NCI-H1092 (cell line): ENCODE results near the gene CD46.

Experiments used
- DNase-seq: peaks from one replicate; lab custom pipeline; 2025; lab: John Stamatoyannopoulos, UW

The CD46 gene

DNA sequence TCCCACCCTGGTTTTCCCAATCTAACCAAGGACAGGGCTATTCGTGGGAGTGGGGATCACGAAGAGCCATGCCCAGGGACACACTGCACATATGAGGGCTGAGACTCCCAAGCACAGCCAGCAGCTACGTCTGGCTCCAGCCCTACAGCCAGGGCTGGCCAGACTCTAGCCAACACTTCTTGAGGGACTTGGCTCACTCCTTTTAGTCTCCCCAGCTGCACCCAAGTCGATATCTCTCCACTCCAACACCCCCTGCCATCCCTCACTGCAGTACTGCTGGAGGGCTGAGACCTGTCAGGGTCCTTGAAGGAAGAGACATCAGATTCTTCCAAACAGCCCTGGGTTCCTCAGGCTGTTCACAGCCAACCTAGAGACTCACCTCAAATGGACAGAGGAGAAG is 62.6 kb downstream of the CD46 start:
- no peak for DNase-seq

- DNase-seq: no peak
Observed at GRCh38 chr1:207815466-207815865, 63.6 kb downstream of the CD46 start.

DNA sequence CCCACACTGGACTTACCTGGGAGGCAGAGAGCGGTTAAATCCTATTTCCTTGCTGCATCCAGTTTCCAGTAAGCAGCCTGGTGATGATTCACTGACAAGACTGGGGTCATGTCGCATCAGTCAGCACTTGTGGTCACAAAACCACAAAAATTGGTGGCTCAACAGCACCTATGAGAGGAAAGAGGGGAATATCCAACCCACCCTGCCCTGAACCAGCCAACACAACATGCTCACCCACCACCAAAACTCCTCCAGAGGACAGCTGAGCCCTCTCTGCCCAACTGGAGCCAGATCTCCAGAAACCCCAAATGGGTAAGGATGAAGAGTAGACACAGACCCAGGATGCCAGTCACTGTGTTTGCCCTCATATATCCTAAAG is 64.0 kb downstream of the CD46 start:
- DNase-seq: no peak

DNA sequence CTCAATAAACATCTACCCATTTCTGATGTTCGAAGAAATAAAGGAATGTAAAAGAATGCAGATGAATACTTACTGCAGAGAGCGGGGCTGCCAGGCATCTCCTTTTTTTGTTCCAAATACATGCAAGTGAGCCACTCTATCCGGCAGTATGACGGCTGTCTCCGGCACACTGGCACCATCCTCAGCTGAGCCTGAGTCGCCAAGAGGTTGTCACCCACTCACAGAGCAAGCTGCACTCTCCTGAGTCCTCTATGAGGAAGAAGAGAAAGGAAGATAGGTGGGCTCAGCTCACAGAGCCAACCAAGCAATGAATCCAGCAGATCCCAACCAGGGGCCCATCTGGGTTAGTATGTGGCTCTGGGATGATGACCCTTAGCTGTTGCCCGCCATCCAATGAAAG is 65.3 kb downstream of the CD46 start:
- DNase-seq: no peak

- DNase-seq: no peak
Observed at GRCh38 chr1:207817778-207818751, 66.2 kb downstream of the CD46 start.

DNA sequence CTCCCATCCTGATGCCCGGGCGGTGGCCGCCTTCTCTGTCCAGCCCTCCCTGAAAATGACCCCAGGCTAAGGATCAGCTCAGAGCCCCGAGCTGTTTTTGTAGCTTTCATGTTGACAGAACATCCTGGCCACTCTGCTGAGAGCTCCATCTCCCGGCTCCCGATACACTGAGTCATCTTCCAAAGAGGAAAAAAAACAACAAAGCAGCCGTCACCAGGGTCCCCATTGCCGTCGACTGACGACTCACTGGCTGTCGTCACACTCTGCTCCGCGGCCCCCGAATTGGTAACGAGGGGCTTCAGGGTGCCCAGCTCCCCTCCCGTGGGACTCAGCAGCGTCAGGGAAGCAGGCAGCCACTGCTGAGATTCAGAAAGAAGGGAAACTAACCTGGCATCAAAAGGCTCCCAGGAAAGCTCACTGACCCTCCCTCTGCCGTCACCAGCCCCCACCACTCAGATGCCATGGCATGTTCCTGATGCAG is 67.2 kb downstream of the CD46 start:
- DNase-seq: no peak

DNA sequence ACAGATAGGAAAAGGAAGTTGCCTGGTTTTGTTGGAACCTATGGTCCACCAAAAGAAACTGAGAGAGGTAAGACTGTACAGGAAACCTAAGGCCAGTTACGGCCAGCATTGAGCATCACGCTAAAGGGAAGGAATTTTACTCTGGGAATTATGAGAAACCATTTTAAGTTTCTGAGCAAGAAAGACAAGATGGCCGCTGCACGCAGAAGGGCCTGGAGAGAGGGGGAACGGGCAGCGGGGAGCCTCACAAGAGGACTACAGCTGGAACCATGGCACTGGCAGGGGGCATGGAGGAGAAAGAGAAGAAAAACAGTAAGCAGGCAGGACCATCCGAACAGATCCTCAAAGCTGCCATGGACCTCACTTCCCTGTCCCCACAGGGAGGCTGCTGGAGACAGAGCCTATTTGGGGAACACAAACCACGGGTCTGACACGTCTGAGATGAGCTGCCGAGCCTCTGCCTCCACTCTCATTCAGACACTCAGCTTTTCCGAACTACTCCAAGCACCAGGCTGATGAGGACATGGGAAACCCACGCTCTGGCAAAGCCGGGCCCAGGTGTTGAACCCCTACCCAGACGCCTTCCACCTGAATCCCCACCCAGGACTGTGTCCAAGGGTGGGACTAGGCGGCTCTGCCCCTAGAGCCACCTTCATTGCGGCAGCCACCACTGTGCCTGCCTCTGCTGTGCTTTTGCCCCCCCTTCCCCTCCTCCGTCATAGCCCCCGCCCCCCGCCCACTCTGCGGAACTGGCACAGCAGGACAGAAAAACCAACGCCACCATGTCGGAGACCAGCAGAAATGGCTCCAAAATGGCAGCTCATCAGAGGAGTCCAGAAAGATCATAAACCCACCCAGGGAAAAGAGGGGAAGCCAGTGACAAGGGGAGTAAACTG is 69.0 kb downstream of the CD46 start:
- DNase-seq: no peak

DNA sequence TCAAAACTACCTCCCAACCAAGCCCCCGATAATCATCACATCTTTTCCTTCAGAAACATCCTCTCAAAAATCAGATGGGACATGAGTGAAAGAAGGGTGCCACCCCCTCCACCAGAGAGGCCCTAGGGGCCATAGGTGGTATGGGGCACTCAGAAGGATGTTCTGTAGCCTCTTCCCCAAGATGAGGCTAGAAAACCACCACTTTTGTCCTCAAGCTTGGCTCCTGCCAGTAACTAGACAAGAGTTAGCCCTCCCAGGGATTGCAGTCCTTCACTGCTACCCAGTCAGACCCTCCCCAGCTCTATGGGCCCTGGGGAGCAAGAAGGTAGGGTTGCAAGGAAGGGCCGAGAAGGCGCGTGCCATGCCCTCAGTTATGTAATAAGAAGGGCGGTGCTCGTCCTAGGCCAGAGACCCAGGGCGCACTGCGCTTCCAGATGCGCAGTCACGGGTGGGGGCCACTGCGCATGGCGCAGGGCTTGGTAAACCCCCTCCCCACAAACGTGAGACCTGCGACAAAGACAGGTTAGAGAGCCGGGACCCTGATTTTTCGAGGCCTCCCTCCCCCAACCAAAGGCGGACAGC is 69.7 kb downstream of the CD46 start:
- DNase-seq: no peak

DNA sequence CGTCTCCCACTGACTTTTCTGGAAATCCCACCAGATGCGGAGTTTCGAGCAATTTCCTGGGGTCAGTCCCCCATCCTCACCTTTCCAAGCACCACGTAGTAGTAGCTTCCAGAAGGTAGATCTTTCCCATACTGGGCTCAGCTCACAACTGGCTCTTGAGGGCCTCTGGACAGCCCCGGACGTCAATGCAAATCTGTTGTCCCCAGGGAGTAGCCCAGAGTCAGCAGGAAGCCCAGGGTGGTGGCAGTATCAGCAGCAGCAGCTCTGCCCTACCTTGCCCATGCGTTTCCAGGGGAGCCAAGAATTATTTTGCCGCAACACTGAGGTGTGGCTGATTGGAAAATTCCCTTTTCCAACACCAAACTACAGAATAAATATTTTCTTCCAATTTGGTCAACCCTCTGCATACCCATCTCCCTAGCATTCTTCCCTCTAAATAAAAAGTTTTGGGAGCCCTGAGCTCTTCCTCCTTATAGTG is 70.3 kb downstream of the CD46 start:
- DNase-seq: no peak

- DNase-seq: peak; percentile 44
Observed at GRCh38 chr1:207822602-207823451, 71.0 kb downstream of the CD46 start.

GRCh38 chr1:207823531-207823879 is 71.7 kb downstream of the CD46 start:
- DNase-seq: no peak

DNA sequence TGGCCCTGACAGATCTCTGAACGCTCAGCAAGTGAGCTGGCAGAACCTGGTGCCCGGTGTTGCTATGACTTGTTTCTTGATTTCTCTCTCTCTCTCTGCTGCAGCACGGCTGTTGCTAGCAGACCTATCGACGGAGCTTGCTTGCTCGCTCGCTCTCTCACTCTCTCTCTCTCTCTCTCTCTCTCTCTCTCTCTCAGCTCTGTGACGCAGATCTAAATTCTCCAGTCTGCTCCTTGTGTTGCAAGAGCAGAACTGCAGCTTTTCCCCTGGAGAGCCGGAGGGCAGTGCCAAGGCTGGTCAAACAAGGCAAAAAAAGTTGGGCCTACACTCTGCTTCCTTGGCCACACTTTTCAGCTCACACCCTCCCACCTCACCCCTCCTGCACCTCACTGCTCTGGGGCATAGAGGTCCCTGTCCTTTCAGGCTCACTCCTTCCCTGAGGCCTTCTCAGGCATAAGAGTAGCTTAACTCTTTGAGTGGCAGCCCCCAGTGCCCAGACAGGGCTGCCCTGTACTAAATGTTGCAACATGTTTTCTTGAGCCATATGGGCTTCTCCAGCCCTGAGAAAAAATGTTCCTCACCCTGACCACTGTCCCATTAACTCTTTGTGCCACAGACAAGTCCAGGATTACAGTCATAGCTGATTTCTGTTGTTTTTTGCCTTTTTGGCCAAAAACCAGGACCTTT is 72.2 kb downstream of the CD46 start:
- DNase-seq: peak; percentile 75

DNA sequence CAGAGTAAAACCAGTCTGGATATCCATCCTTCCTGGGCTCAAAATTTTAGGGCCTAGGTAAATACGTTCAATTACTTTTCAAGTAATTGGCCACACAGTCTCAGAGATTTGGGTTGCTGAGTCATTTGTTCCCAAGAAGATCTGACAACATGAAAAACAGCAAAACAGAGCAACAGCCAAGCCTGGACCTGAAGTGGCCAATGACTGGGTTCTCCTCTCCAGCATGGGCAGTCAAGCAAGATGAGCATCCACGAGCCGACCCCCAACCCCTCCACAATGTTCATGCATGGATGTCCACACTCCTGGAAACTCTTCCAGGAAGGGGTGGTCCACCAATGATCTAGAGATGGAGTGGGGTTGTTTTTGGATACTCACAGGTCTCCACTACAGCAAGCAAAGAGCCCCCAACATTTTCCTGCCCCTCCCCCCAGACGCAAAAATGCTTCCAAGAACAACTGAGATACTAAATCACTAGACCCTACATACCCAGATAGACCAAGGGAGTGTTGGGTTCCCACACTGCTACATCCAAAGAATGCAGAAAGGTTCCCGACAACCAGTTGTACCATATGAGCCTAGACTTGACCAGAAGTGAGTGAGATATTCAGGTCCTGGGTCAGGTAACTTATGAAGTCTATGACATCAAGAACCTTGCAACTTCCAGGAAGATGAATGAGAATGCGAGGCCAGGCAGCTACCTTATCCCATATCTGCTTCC is 73.0 kb downstream of the CD46 start:
- no peak for DNase-seq

DNA sequence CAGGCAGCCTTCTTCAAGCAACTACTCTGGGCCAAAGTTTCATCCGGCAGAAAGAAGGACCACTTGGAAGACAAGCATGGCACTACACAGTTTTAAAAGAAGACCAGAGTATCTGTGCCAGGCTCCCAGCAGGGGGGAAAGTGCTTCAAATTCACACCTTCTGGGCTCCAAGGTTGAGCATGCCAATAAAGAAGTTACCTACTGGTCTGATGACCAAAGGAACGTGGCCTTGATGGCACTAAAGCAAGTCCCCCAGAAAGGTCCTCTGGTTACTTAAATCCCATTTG is 73.5 kb downstream of the CD46 start:
- no peak for DNase-seq

DNA sequence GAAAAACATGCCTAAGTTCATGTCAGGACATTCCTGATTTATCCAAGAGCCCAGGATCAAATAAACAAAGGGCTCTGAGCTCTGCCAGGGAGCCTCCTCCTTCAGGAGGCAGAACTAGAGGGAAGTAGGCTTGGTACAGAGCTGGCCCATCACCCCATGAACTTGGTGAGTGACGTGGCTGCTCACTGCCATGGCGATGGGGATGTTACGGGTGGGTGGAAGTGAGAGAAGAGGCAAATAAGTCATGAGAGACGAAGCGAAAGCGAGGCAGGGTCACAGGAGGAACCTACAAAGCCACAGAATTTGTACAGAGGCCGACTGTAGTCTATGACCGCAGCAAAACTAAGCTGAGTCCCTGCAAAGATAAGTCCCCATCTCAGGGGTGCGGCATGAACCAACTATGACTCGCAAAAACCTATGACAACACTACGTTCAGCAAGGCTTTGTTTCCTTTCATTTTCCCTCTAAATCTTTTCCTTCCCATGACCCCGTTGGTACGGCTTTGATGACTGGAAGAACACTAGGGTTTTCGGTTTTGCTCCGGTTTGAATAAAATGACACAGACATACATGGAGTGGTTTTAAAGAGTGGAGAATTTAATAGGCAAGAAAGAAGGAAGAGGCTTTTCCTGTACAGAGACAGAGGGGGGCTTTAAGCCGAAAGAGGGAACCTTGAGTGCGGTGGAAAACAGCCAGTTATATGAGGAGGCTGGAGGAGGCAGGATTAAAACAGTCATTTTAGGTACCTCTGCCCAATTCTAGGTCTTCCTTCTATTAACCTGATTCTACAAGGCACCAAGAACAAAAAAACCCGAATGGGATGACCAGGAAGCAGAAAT is 74.1 kb downstream of the CD46 start:
- DNase-seq: no peak

DNA sequence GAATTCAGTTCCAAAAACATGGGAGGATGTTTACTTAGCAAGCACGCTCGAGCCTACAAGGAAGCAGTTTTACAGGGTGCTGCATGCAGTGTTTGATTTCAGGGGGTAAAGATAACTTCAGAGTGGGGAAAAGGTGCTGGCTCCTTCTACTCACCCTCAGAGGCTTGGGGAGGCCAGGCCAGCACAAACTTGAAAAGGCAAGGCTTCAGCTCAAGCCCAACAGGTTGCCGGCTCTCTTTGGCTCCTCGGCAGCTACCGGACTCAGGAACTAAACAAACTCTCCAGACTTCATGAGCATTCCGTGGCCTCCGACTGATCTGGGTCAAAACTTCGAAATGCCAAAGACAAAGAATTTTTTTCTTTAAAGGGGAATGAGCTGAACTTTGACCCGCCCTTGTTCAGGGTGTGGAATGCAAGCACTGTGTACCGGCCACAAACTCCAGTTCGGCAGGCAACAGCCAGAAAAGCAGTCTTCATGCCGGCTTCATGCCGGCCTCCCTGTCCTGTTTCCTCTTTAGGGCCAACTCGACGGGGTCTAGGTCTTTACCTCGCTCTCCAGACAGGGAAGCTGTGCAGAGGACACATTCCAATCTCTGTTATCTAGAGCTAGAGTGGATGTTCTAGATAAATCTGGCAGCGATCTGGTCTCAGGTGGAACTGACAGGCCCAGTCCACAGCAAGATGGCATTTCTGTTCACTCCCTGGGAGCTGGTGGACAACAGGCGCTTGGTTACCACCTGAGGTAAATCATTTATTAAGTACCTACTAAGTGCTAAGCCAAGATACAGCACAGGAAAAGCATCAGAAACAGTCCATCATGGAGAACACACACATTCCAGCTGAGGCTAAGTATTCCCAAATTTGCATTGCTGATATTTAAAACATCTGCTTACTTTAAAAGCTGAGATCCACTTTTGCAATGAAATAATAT is 75.0 kb downstream of the CD46 start:
- no peak for DNase-seq

- DNase-seq: no peak
Observed at GRCh38 chr1:207827488-207827830, 75.6 kb downstream of the CD46 start.

DNA sequence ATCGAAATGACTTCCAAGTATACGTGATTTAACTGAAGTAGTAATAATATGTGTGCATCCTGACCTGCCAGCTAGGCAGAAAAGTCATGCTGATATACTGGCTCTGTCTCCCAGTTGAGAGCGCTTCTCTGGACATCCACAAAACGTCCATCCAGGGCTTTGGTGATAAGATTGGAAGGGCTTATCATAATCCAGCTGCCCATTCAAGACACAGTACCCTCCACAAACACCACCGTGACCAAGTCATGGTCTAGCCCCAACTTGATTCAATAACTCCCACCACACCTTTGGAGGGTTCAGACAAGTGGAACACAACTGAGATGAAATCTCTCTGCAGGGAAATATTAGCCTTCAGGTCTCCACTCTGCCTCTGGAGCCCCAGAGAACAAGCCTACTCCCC is 76.2 kb downstream of the CD46 start:
- DNase-seq: no peak
